Measurements from ENCODE around the gene RIMBP2.

Gene RIMBP2

DNA sequence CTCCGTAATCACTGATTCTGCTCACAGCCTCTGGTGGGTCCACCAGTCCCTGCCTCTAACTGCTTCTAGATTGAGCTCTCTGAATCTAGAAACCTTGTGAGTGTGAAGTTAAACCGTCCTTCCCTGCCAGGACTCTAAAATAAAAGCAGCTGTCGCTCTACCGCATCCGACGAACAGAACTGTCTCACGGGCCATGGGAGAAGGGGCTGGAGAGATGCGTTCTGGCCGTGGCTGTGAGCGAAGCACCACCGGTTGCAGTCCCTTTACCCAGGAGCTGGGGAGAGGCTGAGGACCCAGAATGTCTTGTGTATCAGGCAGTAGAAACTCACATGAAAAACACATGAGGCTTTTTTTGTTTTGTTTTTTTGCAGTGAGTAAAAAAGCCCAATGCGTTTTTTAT, 218.8 kb downstream of the RIMBP2 start:
- Histone ChIP-seq H3K27me3 (no peaks in the 10 kb centered on the region), H3K4me2 (no peak overlapping the region), H3K9me3 (no peaks in the 10 kb centered on the region), H4K20me1 (no peaks in the 10 kb centered on the region), H3K9ac (no peak overlapping the region), H3K4me1 (no peaks in the 10 kb centered on the region), H3K36me3 (no peaks in the 10 kb centered on the region), H3K27ac (no peak overlapping the region), H3K4me3 (no peak overlapping the region)
- TF ChIP-seq Cebpa-rat (IDR thresholded peaks at IDR 0.05), result no peak

DNA sequence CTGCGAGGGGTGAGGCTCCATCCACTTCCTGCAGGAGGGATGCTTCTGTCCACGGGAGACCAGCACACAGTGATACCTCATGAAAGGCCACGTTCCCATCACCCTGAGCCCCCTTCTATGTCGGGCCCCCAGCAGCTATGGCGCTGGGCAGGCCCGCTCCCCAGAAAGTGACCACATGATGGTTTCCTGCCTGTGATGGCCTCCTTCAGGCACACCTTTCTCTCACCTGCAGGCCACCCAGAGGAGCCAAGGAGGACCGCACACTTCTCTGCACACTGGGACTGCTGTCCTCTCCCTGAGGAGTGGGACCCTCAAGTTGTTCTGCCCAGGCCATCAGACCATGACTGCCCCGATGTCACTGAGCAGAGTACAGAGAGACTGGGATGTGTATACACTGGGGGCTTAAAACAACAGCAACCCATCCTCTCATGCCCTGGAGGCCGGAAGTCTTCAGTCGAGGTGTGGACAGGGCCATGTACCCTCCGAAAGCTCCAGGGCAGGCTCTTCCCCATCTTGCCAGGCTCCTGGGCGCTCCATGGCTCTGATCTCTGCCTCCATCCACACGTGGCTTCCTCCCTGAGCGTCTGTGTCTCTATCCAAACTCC, 219.5 kb downstream of the RIMBP2 start:
- Histone ChIP-seq H3K27me3 (no peaks in the 10 kb centered on the region), H4K20me1 (no peaks in the 10 kb centered on the region), H3K27ac (no peak overlapping the region), H3K9me3 (no peaks in the 10 kb centered on the region), H3K36me3 (no peaks in the 10 kb centered on the region), H3K4me2 (no peak overlapping the region), H3K4me3 (no peak overlapping the region), H3K9ac (no peak overlapping the region), H3K4me1 (no peaks in the 10 kb centered on the region)
- no peak for TF ChIP-seq Cebpa-rat (IDR thresholded peaks at IDR 0.05)

DNA sequence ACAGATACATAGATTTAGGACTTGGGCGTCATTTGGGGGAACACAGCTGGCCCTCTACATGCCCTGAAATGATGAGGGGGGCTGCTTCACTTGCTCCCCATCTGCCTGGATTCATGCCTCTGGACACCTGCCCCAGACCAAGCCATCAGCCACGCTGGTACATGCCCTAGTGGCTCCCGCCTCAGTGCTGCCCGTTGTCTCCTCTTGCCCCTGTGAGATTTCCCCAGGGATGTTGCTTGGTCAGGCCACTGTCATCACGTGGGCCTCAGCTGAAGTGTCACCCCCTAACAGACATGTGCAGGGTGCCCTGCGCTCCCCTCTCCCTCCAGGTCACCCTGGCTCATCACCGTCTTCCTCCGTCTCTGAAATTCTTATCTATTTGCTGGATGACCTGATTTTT, 220.9 kb downstream of the RIMBP2 start:
- H3K9ac ChIP-seq, result no peak overlapping the region
- no peaks in the 10 kb centered on the region for H3K27me3 ChIP-seq
- H3K36me3 ChIP-seq, result no peaks in the 10 kb centered on the region
- H4K20me1 ChIP-seq, result no peaks in the 10 kb centered on the region
- H3K9me3 ChIP-seq, result no peaks in the 10 kb centered on the region
- H3K4me3 ChIP-seq, result no peak overlapping the region
- H3K4me1 ChIP-seq, result no peaks in the 10 kb centered on the region
- H3K27ac ChIP-seq, result no peak overlapping the region
- H3K4me2 ChIP-seq, result no peak overlapping the region
- TF ChIP-seq Cebpa-rat (IDR thresholded peaks at IDR 0.05), result no peak

DNA sequence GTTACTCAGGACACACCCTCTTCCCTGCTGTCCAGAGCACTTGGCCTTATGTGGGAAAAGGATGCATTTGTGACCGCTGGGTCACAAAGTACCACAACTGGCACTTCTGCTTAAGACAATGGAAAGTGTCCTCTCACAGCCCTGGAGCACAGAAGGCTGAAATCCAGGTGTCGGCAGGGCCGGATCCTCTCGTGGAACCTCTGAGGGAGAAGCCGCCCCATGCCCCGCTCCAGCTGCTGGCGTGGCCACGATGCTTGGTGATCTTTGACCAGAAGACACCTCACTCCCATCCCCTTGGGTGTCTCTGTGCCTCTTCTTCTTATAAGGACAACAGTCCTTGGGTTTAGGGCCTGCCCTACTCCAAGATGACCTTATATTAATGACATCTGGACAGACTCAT, 221.4 kb downstream of the RIMBP2 start:
- Histone ChIP-seq H3K4me2 (no peak overlapping the region), H3K27me3 (no peaks in the 10 kb centered on the region), H3K9me3 (no peaks in the 10 kb centered on the region), H4K20me1 (no peaks in the 10 kb centered on the region), H3K4me3 (no peak overlapping the region), H3K4me1 (no peaks in the 10 kb centered on the region), H3K9ac (no peak overlapping the region), H3K36me3 (no peaks in the 10 kb centered on the region), H3K27ac (no peak overlapping the region)
- no peak for TF ChIP-seq Cebpa-rat (IDR thresholded peaks at IDR 0.05)

DNA sequence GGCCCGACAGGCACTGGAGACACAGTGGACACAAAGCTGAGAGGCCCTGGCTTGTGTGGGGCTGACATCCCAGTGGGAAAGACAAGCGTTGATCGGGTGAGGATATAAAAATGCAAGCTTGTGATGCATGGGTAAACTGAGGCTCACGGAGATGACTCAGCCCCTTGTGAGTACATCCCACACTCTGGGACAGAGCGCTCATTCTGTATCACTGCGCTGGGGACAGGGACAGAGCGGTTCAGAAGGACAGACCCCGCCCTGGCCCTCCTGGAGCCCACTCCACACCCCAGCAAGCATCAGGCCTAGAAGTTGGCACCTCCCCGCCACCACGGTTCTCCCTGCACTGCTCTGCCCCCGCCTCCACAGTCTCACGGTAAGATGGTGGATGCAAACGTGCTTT, 222.1 kb downstream of the RIMBP2 start:
- no peak overlapping the region for H3K4me3 ChIP-seq
- no peak overlapping the region for H3K4me2 ChIP-seq
- H4K20me1 ChIP-seq, result no peaks in the 10 kb centered on the region
- TF ChIP-seq Cebpa-rat (IDR thresholded peaks at IDR 0.05), result no peak
- no peak overlapping the region for H3K27ac ChIP-seq
- H3K9me3 ChIP-seq, result no peaks in the 10 kb centered on the region
- no peaks in the 10 kb centered on the region for H3K27me3 ChIP-seq
- H3K9ac ChIP-seq, result no peak overlapping the region
- H3K36me3 ChIP-seq, result no peaks in the 10 kb centered on the region
- H3K4me1 ChIP-seq, result no peaks in the 10 kb centered on the region

DNA sequence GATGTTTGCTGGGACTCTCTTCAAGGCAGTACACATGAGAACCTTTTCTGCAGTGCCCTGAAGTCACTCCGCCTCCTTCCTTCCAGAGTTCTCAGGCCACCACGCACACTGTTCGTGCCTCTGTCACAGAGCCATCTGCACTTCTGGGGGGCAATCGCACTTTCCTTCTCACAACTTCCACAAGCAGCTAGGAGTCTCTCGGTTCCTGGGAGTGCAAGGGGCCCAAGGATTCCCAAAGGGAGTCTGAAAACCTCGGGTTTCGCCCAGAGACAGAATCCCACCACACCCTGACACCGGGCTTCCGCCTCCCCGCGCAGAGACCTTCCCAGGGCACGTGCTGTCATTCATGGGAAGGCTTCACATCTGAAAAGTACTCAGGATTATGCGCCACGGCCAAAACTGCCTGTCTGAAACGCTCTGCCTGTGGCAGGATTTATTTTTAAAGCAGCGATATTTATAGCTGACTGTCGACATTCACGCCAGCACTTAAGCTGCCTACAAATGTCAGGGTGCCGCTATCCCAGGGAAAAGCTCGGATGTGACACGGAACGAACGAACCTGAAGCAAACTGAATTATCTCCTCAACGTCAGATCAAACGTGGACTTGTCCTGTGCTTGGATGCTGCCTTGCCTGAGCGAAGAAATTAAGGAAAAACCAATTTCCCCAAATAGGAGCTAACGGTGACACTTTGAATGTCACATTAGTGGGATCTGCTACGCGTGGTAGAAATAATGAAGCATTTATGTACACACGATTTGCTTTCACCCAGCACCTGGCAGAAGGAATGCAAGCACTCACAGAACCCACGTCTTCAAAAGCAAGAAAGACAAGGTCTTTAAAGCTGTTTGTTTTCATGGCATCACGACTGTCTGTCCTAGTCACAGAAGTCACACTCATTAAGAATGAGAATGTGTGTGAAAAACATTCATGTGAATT, 224.4 kb downstream of the RIMBP2 start:
- no peaks in the 10 kb centered on the region for H3K9me3 ChIP-seq
- H3K4me3 ChIP-seq, result no peak overlapping the region
- TF ChIP-seq Cebpa-rat (IDR thresholded peaks at IDR 0.05), result no peak
- no peak overlapping the region for H3K9ac ChIP-seq
- no peak overlapping the region for H3K4me2 ChIP-seq
- no peaks in the 10 kb centered on the region for H3K36me3 ChIP-seq
- H3K27me3 ChIP-seq, result no peaks in the 10 kb centered on the region
- no peaks in the 10 kb centered on the region for H4K20me1 ChIP-seq
- H3K27ac ChIP-seq, result no peak overlapping the region
- H3K4me1 ChIP-seq, result no peaks in the 10 kb centered on the region

DNA sequence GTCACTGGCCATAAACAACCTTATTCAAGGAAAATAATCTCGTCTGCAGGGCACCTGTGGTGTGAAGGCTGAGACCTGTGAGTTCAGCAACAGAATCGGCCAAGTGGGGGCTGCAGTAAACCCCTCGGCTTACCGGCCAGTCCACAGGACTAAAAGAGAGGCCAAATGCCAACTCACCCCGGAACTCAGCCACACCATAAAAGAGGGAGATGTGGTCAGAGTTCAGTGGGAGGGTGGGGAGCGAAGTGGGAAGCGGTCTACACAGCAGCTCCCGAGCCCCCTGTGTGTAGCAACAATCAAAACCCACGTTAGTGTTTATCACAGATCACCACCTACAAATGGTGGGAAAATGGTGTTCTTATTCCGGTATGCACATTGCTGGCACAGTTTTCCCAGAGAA, 225.4 kb downstream of the RIMBP2 start:
- no peaks in the 10 kb centered on the region for H3K36me3 ChIP-seq
- no peaks in the 10 kb centered on the region for H4K20me1 ChIP-seq
- no peaks in the 10 kb centered on the region for H3K4me1 ChIP-seq
- no peak overlapping the region for H3K9ac ChIP-seq
- H3K27ac ChIP-seq, result no peak overlapping the region
- no peak for TF ChIP-seq Cebpa-rat (IDR thresholded peaks at IDR 0.05)
- H3K27me3 ChIP-seq, result no peaks in the 10 kb centered on the region
- H3K4me2 ChIP-seq, result no peak overlapping the region
- no peak overlapping the region for H3K4me3 ChIP-seq
- H3K9me3 ChIP-seq, result no peaks in the 10 kb centered on the region

DNA sequence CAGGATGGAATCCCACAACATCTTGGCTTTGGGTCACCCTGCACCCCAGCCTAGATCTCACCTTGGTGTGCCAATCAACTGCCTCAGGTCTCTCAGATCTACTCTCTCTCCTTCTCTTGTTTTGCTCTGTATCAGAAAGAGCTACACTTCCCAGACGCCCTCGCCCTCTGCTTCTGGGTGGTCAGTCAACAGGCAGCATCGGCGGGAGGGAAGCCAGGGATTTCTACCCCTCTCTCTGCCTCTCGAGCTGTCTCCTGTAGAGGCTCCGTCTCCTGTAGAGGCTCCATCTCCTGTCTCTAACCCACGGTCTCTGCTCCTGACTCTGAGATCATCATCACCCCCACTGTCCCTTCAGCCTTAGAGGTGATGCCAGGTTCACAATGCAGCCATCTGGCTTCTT, 226.8 kb downstream of the RIMBP2 start:
- Histone ChIP-seq H3K9ac (no peak overlapping the region), H3K4me2 (no peak overlapping the region), H3K36me3 (no peaks in the 10 kb centered on the region), H4K20me1 (no peaks in the 10 kb centered on the region), H3K4me1 (no peaks in the 10 kb centered on the region), H3K27ac (no peak overlapping the region), H3K4me3 (no peak overlapping the region), H3K9me3 (no peaks in the 10 kb centered on the region), H3K27me3 (no peaks in the 10 kb centered on the region)
- no peak for TF ChIP-seq Cebpa-rat (IDR thresholded peaks at IDR 0.05)

DNA sequence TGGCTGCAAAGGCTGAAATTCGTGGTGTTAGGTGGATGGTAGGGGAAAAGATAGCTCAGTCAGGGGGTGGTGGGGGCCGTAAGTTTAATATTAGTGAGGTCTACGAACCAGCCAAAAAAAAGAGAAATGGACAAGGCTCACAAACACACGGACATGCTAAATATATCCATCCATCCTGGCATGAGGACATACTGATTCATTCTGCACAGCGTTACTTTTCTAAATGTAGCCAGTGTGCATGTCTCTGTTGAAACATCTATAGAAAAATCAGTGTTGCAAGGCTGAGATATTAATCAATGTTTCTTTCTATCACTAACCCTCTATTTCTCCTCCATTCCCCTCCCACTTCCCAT, 227.8 kb downstream of the RIMBP2 start:
- Histone ChIP-seq H3K4me3 (no peak overlapping the region), H3K9me3 (no peaks in the 10 kb centered on the region), H3K4me2 (no peak overlapping the region), H4K20me1 (no peaks in the 10 kb centered on the region), H3K9ac (no peak overlapping the region), H3K36me3 (no peaks in the 10 kb centered on the region), H3K4me1 (no peaks in the 10 kb centered on the region), H3K27ac (no peak overlapping the region), H3K27me3 (no peaks in the 10 kb centered on the region)
- TF ChIP-seq Cebpa-rat (IDR thresholded peaks at IDR 0.05), result no peak

DNA sequence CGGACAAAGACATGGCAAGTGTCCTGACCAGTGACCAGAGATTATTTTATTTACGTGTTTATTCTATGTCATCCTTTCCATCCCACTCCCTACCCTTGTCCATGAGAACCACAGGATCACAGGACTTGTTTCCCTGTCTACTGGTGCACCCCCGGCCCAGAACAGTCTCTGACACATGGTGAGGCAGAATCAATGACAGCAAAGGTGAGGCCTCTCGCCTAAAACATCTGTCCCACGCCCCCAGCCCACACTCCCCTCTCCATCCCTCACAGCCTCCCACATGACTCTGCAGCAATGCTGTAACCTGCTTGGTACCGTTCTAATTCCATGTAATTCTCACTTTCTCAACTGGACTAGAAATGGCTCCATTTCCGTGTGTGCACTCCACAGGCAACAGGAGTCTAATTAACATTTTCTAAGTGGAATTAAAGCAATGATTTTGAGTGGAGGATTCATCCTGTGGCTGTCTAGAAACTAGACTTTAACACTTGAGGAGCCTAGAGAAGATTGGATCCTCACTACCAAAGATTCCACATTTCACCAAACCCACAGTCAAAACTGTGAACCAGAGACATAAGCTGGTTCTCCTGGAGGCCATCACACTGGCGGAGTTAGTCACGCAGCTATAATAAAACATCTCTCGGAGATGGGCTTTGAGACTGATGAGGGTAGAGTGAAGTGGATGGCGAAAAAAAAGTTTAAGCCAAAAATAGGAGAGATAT, 228.3 kb downstream of the RIMBP2 start:
- H3K4me1 ChIP-seq, result no peaks in the 10 kb centered on the region
- H3K9me3 ChIP-seq, result no peaks in the 10 kb centered on the region
- TF ChIP-seq Cebpa-rat (IDR thresholded peaks at IDR 0.05), result no peak
- H3K36me3 ChIP-seq, result no peaks in the 10 kb centered on the region
- no peak overlapping the region for H3K4me2 ChIP-seq
- H4K20me1 ChIP-seq, result no peaks in the 10 kb centered on the region
- H3K4me3 ChIP-seq, result no peak overlapping the region
- no peaks in the 10 kb centered on the region for H3K27me3 ChIP-seq
- H3K9ac ChIP-seq, result no peak overlapping the region
- no peak overlapping the region for H3K27ac ChIP-seq

Measured in BLaER1 (cell line).